GM21717 (cell line): ENCODE results near the gene LRP10.
A peak's percentile ranks its signal among the peaks of the same experiment; 100 is the strongest.

Experiments
- ATAC-seq: cut with Tn5 transposase; IDR thresholded peaks from one replicate; pipeline ENCODE4 v1.9.1; 2021; ENCODE audit warnings: mild to moderate bottlenecking, moderate library complexity; ENCODE audit not compliant: unreplicated experiment

The LRP10 gene

GRCh38 chr14:22915886-22916521 lies 44.5 kb downstream of the LRP10 start:
- no peak for ATAC-seq

- peak; percentile 85 for ATAC-seq
Measured at GRCh38 chr14:22918804-22919600, 47.5 kb downstream of the LRP10 start, which contains the start of gene RBM23. RBM23 (minus strand) TSS chr14:22919149.

GRCh38 chr14:22919601-22919921 lies 48.0 kb downstream of the LRP10 start:
- peak; percentile 10 for ATAC-seq

GRCh38 chr14:22920697-22921096 lies 49.2 kb downstream of the LRP10 start:
- ATAC-seq: no peak

- no peak for ATAC-seq
Measured at GRCh38 chr14:22922294-22922693, 50.8 kb downstream of the LRP10 start.

- ATAC-seq: no peak
Measured at GRCh38 chr14:22923746-22924145, 52.2 kb downstream of the LRP10 start.

- ATAC-seq: no peak
Measured at GRCh38 chr14:22925513-22925912, 54.0 kb downstream of the LRP10 start.

GRCh38 chr14:22926316-22926715 lies 54.8 kb downstream of the LRP10 start:
- no peak for ATAC-seq

GRCh38 chr14:22928237-22929103 lies 56.9 kb downstream of the LRP10 start:
- ATAC-seq: no peak

GRCh38 chr14:22929104-22929960 lies 57.8 kb downstream of the LRP10 start, which contains the start of gene PRMT5:
PRMT5 (minus strand) TSS chr14:22929376; CDS start chr14:22929361, 15 bp downstream.
- peak; percentile 85 for ATAC-seq

- ATAC-seq: no peak
Measured at GRCh38 chr14:22929961-22930364, 58.4 kb downstream of the LRP10 start.
